NCI-H2171 treated with DMSO at 0.1 percent for 48 hours (cell line): ENCODE measurements around the gene TAC3.
A peak's percentile ranks its signal among the peaks of the same experiment; 100 is the strongest.

Experiments
- DNase-seq: peaks from one replicate; lab custom pipeline; 2025; lab: John Stamatoyannopoulos, UW

Gene TAC3

DNA sequence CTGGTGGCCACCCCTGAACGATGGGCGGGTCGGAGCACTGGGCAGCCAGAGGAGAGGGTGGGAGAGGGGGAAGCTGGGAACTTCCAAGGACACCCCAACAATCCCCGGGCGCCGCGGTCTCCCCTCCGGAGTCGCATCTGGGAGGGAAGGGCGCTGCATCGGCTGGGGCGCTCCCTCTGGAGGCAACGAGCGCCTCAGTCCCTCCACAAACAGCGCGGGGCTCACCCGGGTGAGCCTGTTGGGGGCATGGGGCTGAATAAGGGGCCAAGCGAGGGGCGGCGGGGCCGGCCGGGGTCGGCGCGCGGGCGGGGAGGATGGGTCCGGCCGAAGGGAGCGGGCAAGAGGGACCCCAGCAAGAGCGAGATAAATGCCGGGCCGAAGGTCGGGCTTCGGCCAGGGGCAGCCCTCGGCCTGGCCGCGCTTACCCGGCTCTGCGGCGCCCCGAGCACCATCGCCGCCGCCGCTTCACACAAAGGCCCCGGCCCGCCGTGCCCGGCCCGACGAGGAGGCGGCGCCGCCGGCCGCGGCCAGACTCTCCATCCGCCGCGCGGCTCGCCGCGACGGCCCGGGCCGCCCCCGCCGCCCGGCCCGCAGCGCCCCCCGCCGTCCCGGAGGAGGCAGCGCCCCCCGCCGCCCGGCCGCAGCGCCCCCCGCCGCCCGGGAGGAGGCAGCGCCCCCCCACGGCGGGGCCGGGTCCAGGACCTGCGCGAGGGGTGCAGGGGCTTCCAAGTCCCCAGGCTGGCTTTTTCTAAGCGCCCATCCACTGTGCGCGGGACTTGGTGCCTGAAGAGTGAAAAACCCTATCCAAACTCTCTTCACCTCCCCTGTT, 10.1 kb downstream of the TAC3 start, which contains the start of gene ZBTB39:
Gene ZBTB39, minus strand, starts transcription at position 567 of the 829 bp plus-strand sequence. CDS start 1,629 bp downstream, outside the sequence.
- DNase-seq: peak; percentile 62

DNA sequence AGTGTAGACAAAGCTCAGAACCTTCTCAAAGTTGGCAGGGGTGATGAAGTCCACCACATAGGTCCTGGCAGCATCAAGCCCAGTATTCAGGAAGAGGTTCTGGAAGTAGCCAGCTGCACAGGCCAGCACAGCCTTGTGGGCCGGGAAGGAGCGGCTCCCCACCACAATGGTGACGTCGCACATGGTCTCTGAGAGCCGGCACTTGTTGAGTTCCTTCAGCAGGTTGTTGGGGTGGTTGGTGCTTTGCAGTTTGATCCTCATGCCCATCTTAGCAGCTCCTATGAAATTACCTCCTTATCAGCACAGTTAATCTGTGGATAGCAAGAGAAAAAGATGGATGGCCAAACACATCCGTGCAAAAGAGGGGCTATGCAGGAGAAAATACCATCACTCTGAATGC, 11.7 kb downstream of the TAC3 start:
- DNase-seq: no peak

GRCh38 chr12:57003395-57003794, 12.9 kb downstream of the TAC3 start:
- DNase-seq: no peak

DNA sequence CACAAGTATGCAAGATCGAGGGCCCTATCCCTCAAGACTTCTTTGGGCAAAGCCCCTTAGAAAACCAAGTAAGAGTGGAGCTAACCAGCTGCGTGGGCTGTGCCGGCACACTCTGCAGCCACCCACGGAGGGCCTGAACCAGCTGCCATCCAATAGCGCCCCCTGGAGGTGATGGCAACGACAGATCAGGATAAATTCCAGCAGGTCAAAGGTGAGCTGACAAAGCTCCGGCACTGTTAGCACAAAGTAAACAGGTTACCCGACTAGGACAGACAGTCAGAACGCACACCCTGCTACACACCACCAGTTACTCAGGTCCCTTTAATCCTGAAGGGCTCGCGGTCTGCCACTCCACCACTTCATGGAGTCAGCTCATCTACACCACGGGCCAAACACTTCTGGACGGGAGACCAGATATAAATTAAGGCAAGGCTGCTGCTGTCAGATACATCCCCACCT, 14.9 kb downstream of the TAC3 start:
- peak; percentile 6 for DNase-seq

DNA sequence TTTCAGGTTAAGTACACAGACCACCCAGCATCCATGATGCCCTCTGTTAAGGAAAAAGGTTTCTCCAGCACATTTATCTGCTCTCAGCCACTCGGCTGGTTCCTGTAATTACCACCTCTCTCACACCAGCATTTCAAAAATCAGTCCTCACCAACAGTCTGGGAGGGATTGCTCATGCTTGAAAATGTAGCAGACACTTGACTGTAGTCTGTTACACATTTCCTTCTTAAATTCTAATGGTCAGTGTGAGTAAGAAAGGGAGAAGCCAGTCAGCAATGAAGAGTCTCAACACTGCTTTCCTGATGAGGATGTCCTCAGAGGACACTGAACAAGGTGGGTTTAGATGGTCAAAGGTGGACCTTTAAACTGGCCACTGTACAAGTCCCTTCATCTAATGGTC, 15.9 kb downstream of the TAC3 start:
- no peak for DNase-seq

DNA sequence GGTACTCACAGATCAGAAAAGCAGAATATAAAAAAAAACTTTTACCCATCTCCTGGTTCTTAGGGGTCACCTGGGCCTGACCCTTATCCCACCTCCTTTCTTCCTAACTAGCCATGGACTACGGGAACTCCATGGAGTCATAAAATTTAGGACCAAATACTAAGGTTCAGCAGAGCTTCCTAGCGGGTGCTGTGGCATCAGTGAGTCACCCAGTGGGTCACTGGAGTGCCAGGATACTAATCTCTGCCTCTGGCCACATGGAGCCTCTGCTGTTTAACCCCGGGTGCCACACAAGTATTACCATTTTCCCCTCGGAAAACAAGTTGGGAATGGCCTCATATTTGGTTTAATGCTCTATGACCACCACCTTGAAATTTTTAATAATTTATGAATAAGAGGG, 16.9 kb downstream of the TAC3 start:
- no peak for DNase-seq

DNA sequence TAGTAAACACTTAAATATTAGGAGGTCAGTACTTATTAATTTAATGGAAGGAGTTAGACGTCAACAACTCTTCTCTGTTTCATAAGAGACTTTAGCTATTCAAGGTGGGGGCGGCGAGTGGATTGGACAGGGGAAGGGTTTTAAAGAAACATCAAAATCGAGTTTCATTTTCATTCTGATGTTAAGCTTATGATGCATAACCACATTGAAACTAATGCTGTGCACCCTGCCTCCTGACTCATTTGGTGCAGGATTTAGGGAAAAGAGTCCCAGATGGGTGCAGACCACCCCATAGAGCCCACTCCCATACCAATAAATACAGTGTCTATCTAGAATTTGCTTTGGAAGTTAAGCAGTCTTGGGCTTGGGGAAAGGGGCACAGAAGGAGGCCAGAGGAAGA, 17.3 kb downstream of the TAC3 start:
- DNase-seq: no peak

GRCh38 chr12:56998316-56998715, 18.0 kb downstream of the TAC3 start:
- no peak for DNase-seq

DNA sequence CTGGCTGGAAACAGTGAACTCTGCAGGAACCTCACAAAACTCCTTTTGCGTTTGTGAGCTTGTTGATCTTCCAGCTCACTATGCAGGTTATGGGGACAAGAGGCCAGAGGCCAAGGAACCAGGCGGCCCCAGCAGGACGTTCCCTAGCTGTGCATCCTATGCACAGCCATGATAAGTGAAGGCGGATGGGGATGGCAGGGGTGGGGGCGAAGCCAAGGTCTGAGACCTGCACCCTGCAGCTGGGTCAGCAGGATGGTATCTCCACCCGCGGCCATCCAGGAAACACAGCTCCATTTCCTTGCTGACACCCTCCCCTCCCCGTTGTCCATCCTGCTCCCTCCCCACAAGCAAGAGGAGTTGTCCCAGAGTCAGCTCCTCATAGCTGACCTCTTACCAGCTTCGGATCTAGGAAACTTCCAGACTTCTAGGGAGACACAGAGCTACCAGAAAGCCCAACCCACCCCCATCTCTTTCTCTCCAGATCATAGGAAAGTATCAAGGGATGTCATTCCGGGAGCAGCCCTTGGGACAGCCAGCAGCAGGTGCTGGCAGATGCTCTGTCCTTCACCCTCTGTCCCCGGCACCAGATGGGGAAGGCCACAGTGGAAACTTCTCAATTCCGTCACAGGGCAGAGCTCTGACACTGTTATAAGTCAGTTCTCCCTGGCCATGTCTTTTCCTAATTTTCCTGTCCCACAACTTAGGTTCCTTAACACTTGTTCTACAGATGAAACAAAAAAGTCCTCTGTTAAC, 19.4 kb downstream of the TAC3 start:
- DNase-seq: no peak

DNA sequence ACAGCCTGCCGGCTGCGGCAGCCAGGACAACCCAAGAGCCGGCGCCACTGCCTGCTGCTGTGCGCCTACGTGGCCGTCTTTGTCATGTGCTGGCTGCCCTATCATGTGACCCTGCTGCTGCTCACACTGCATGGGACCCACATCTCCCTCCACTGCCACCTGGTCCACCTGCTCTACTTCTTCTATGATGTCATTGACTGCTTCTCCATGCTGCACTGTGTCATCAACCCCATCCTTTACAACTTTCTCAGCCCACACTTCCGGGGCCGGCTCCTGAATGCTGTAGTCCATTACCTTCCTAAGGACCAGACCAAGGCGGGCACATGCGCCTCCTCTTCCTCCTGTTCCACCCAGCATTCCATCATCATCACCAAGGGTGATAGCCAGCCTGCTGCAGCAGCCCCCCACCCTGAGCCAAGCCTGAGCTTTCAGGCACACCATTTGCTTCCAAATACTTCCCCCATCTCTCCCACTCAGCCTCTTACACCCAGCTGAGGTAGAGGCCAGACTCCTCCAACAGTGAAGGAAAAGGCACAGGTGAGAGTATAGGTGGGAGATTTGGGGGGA, 20.3 kb downstream of the TAC3 start:
- no peak for DNase-seq

- DNase-seq: no peak
Observed at GRCh38 chr12:56995201-56995929, 21.0 kb downstream of the TAC3 start.

- no peak for DNase-seq
Observed at GRCh38 chr12:56994231-56994746, 22.0 kb downstream of the TAC3 start.

DNA sequence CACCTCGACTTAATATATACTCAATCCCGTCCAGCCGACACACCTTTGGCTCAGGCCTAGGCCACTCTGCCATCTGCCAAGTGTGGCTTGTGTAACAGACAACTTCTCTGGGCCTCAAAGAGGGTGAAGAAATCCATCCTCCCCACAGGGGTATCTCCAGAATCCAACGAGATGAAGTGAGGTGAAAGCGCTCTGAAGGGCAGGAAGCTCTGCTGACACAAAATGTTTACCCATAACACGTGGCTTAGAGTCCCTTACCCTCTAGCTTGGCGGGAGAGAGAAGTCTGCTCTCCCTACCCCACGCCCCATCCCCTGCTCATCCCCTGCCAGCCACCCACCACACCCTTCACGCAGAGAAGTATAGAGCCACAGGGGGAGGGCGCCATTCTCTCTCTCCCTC, 23.0 kb downstream of the TAC3 start:
- no peak for DNase-seq

GRCh38 chr12:56991319-56992246, 24.7 kb downstream of the TAC3 start:
- DNase-seq: no peak

DNA sequence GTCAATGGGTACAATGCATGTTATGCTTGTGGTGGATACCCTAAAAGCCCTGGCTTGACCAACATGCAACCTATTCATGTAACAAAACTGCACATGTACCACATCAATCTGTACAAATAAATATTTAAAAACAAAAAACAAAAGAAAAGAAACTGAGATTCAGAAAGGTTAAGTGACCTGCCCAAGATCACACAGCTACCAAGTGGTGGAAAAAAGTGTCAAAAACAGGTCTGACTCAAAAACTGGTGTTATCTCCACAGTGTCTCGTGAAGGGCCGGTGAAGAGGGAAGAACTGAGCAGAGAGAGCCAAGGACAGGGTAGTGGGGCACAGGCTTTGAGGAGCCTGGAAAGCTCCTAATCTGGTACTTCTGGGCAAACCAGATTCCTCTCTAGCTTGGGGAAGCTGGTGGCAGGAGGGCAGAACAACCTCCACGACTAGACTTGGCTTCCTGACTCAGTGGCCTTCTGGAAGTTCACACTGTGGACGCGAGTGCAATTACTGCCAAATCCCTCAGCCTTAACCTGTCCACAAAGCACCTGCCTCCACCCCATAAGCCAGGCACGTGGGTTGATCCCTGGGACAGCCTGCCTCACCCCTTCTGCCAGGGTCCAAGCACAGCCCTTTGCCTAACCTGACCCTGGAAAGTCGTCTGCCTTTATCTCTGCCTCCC, 25.5 kb downstream of the TAC3 start:
- DNase-seq: no peak

GRCh38 chr12:56989861-56990610, 26.3 kb downstream of the TAC3 start:
- no peak for DNase-seq

DNA sequence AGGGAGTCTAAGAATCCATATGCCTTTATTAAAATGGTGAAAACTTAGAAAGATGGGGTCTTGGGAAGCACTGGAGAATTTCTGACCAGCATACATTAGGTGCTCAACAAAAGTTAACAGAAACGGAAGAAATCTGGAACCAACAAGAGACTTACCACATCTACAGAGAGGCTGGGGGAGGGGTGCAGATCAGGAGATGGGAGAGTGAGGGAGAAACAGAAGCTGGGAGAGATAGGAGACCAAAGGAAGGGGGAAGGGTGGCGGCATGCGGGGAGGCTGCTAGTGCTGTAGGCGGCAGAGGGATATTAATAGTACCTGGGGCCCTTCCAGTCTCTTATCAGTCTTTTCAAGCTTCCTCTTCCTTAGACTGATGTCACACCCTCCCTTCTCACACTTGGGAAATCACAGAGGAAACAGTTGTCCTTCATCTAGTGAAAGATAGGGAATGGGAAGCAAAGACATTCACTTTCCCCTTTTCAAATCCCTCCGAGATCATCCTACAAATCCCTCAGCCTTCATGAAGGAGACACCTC, 28.1 kb downstream of the TAC3 start:
- DNase-seq: no peak

- DNase-seq: peak; percentile 73
Observed at GRCh38 chr12:56987551-56988053, 28.7 kb downstream of the TAC3 start.

- DNase-seq: no peak
Observed at GRCh38 chr12:56987011-56987410, 29.3 kb downstream of the TAC3 start.
